HG02938 (cell line): ENCODE results near the gene HHIPL2.
"Not testable (repeated sequence)": the region's sequence is repeated elsewhere in the genome, so short reads cannot be mapped to it uniquely, and the experiment has no call there.

Experiments
- ATAC-seq: cut with Tn5 transposase; IDR thresholded peaks from one replicate; pipeline ENCODE4 v1.9.1; 2021; ENCODE audit warnings: mild to moderate bottlenecking, moderate library complexity; ENCODE audit not compliant: unreplicated experiment

The HHIPL2 gene

GRCh38 chr1:222540598-222540995, 7.3 kb downstream of the HHIPL2 start:
- ATAC-seq, result no peak

- no peak for ATAC-seq
Measured at GRCh38 chr1:222539951-222540597, 7.8 kb downstream of the HHIPL2 start.

- ATAC-seq, result no peak
Measured at GRCh38 chr1:222535455-222535854, 12.4 kb downstream of the HHIPL2 start.

DNA sequence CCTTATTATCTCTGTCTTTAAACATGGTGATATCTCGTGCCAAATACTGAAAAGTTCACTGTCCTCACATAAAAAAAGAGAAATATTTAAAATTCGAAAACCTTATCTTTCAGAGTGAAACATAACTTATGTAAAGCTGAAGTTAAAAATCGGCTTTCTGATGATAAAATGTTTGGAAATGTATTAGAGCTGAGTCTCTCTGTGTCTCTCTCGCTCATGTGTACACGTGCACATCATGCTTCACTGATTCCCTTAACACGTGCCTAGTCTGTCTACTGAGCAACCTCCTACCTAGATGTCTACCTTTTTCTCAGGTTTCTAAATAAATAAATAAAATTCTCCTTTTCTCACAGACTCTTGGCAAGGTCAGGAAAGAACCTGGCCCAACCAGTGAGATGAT, 17.1 kb downstream of the HHIPL2 start:
- no peak for ATAC-seq

DNA sequence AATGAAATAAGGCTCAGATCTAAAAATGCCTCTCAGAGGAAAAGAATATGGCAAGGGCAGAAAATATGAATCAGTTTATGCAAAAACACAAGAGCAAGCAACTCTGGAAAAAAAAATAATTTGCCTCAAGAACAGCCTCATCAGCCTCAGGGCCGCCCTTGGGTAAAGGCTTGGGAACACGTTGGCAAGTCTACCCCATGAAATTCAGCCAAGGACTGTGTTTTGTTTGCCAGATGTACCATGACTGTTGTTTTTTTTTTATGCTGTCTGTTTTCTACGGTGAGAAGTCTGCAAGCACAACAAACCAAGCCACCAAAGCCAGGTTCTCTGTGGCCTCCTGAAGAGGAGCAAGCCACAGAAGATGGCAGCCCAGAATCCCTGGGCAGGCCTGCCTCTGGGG, 18.0 kb downstream of the HHIPL2 start:
- no peak for ATAC-seq

GRCh38 chr1:222529181-222529580, 18.7 kb downstream of the HHIPL2 start:
- no peak for ATAC-seq

GRCh38 chr1:222525951-222526350, 22.0 kb downstream of the HHIPL2 start:
- no peak for ATAC-seq

DNA sequence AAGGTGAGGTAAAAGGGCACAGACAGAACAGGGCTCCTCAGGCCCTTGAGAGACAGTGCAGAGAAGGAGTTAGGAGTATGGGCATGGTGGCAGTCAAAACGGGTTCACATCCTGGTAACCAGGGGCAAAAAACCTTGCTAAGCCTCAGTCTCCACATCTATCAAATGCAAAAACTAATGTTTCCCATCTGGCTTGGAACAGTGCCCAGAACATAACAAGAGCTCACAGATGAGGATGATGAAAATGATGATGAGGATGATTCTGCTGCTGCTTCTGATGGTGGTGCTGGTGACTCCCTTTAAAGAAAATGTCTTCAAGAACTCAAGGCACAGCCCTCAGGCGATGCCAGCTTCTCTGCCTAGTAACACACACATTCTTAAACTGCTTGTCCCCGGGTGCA, 24.1 kb downstream of the HHIPL2 start:
- no peak for ATAC-seq

DNA sequence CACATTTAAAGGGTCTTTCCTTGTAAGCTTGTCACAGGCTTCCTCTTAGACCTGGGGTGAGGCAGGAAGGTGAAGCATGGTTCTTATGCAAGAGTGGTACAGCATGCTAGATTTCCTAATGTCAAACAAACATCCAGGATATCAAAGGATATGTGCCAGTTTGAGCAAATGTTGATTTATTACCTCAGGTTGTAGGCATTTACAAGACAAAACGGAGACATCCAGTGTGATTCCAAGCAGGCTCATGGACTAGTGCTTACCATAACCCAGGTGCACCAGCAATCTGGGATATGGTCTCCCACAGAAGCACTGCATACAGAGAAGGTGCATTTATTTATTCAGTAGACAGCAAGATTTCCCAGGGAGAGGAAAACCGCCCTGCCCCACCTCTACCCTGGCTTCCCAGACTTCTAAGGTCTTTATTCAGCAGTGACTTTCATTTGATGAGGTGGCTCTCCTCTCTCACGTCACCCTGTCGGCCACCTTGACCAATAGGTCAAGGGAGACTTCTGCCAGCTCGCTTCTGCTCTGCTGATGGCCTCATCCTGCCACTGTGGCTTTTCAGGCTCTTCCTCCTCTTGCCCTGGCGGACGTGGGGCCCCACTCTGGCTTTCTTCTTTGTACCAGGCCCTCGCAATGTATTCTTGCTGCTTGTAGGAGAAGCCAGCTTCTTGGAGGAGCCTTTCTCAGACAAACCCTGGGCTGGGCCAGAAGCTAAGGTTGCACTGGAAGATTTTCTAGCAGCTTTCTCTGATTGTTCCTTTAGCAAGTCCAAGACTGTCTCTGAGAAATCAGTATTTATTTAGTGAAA, 25.6 kb downstream of the HHIPL2 start:
- no peak for ATAC-seq

GRCh38 chr1:222521299-222522104, 26.4 kb downstream of the HHIPL2 start:
- no peak for ATAC-seq

GRCh38 chr1:222489496-222489895, 58.4 kb downstream of the HHIPL2 start:
- ATAC-seq, result not testable (repeated sequence)

- ATAC-seq, result not testable (repeated sequence)
Measured at GRCh38 chr1:222487774-222488173, 60.1 kb downstream of the HHIPL2 start.

- not testable (repeated sequence) for ATAC-seq
Measured at GRCh38 chr1:222484005-222484404, 63.9 kb downstream of the HHIPL2 start.

DNA sequence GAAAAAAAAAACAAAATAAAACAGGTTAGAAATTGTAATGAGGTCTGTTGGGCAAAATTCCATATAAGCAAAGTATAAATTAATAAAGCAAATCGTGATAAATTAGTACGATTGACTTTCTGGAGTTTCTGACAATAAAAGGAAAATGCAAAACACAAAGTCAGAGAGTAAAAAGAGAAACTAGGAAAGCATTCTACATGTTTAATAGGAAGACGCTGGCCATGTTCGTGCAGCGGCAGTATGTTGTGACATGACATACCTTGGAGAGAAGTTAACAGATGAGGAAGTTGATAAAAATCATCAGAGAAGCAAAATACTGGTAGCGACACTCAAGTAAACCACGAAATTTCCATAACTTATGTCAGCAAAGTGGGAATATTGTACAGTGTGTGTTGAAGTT, 68.3 kb downstream of the HHIPL2 start:
- not testable (repeated sequence) for ATAC-seq

- ATAC-seq, result not testable (repeated sequence)
Measured at GRCh38 chr1:222476436-222476835, 71.5 kb downstream of the HHIPL2 start.

GRCh38 chr1:222473717-222474116, 74.2 kb downstream of the HHIPL2 start:
- not testable (repeated sequence) for ATAC-seq

DNA sequence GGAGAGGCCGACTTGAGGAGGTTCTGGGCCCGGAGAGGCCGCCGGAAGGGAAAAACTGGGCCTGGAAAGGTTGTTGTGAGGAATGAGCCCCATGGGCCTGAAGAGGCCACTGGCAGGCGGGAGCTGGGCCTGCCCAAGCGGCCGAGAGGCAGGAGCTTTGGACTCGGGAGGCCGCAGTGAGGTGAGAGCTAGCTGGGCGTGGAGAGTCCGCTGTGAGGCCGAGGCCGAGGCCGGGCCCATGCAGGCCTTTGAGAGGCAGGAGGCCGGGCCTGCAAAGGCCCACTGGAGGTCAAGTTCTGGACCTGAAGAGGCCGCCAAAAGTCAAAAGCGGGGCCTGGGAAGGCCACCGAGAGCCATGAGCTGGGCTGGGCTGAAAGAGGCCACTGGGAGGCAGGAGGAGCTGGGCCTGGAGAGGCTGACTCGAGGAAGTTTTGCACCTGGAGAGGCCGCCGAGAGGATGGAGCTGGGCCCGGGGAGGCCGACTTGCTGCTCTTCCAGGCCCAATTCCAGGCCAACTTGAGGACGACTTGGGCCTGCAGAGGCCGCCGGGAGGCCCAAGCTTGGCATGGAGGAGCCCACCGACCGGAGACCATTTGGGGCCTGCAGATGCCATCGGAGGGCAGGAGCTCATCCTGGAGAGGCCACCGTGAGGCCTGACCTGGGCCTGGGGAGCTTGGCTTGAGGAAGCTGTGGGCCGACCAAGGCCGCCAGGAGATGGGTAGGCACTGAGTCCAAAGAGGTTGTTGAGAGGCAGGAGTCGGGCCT, 74.9 kb downstream of the HHIPL2 start:
- not testable (repeated sequence) for ATAC-seq
